GM10847 (cell line): ENCODE measurements around the gene RPL13.

Experiments used
- POLR2A ChIP-seq: IDR thresholded peaks from 2 replicates; pipeline ENCODE4 v1.6.1; 2011; ENCODE audit not compliant: insufficient read length; ENCODE audit errors: extremely low read depth

The RPL13 gene

GRCh38 chr16:89595330-89596060 is 35.0 kb downstream of the RPL13 start:
- TF ChIP-seq POLR2A, result no peak

GRCh38 chr16:89596061-89596689 is 35.7 kb downstream of the RPL13 start:
- no peak for TF ChIP-seq POLR2A

- TF ChIP-seq POLR2A, result no peak
These were observed 36.6 kb downstream of the RPL13 start for GRCh38 chr16:89596957-89597649.

- TF ChIP-seq POLR2A, result no peak
These were observed 37.7 kb downstream of the RPL13 start for GRCh38 chr16:89598199-89598598.

- no peak for TF ChIP-seq POLR2A
These were observed 39.0 kb downstream of the RPL13 start for GRCh38 chr16:89599451-89599858.

GRCh38 chr16:89599902-89600301 is 39.4 kb downstream of the RPL13 start:
- no peak for TF ChIP-seq POLR2A

GRCh38 chr16:89600427-89600826 is 39.9 kb downstream of the RPL13 start:
- TF ChIP-seq POLR2A, result no peak

GRCh38 chr16:89600956-89601355 is 40.5 kb downstream of the RPL13 start:
- no peak for TF ChIP-seq POLR2A

GRCh38 chr16:89601906-89602272 is 41.4 kb downstream of the RPL13 start:
- no peak for TF ChIP-seq POLR2A

GRCh38 chr16:89602273-89602951 is 41.9 kb downstream of the RPL13 start:
- no peak for TF ChIP-seq POLR2A

- no peak for TF ChIP-seq POLR2A
These were observed 42.6 kb downstream of the RPL13 start for GRCh38 chr16:89602952-89603590.

- TF ChIP-seq POLR2A, result no peak
These were observed 44.3 kb downstream of the RPL13 start for GRCh38 chr16:89604764-89605163.

GRCh38 chr16:89605186-89605970 is 44.9 kb downstream of the RPL13 start:
- no peak for TF ChIP-seq POLR2A

- TF ChIP-seq POLR2A, result no peak
These were observed 45.5 kb downstream of the RPL13 start for GRCh38 chr16:89606006-89606405.
